EL (cell line): ENCODE results near the gene SOS1.
A peak's percentile ranks its signal among the peaks of the same experiment; 100 is the strongest.

Experiments
- DNase-seq: peaks from one replicate; pipeline ENCODE4 v3.0.0-alpha.2; 2016

SOS1 gene

GRCh38 chr2:39022642-39023235 lies 98.1 kb downstream of the SOS1 start:
- no peak for DNase-seq

- DNase-seq, result no peak
Observed at GRCh38 chr2:39020383-39020782, 100.5 kb downstream of the SOS1 start.

- no peak for DNase-seq
Observed at GRCh38 chr2:39018638-39019037, 102.2 kb downstream of the SOS1 start.

GRCh38 chr2:39017334-39017733 lies 103.5 kb downstream of the SOS1 start:
- DNase-seq, result no peak

GRCh38 chr2:39015424-39015823 lies 105.4 kb downstream of the SOS1 start:
- no peak for DNase-seq

GRCh38 chr2:39013871-39014270 lies 107.0 kb downstream of the SOS1 start:
- no peak for DNase-seq

GRCh38 chr2:39008665-39009064 lies 112.2 kb downstream of the SOS1 start:
- no peak for DNase-seq

- DNase-seq, result no peak
Observed at GRCh38 chr2:39007875-39008504, 112.9 kb downstream of the SOS1 start.

GRCh38 chr2:39000552-39000951 lies 120.3 kb downstream of the SOS1 start:
- no peak for DNase-seq

- DNase-seq, result peak; percentile 78
Observed at GRCh38 chr2:38997781-38998180, 123.1 kb downstream of the SOS1 start.

- no peak for DNase-seq
Observed at GRCh38 chr2:38991899-38992298, 129.0 kb downstream of the SOS1 start.

GRCh38 chr2:38988716-38989115 lies 132.1 kb downstream of the SOS1 start:
- no peak for DNase-seq

- DNase-seq, result no peak
Observed at GRCh38 chr2:38982498-38982897, 138.4 kb downstream of the SOS1 start.

GRCh38 chr2:38981670-38982357 lies 139.0 kb downstream of the SOS1 start:
- no peak for DNase-seq

- no peak for DNase-seq
Observed at GRCh38 chr2:38981003-38981669, 139.7 kb downstream of the SOS1 start.

- no peak for DNase-seq
Observed at GRCh38 chr2:38978908-38979307, 141.9 kb downstream of the SOS1 start.

GRCh38 chr2:38978296-38978903 lies 142.5 kb downstream of the SOS1 start:
- no peak for DNase-seq

- DNase-seq, result no peak
Observed at GRCh38 chr2:38977047-38977446, 143.8 kb downstream of the SOS1 start.

GRCh38 chr2:38975042-38975441 lies 145.8 kb downstream of the SOS1 start:
- no peak for DNase-seq

GRCh38 chr2:38973266-38973665 lies 147.6 kb downstream of the SOS1 start:
- DNase-seq, result no peak

GRCh38 chr2:38971377-38971776 lies 149.5 kb downstream of the SOS1 start:
- DNase-seq, result no peak

- no peak for DNase-seq
Observed at GRCh38 chr2:38968021-38968420, 152.8 kb downstream of the SOS1 start.

- DNase-seq, result no peak
Observed at GRCh38 chr2:38966678-38967077, 154.2 kb downstream of the SOS1 start.
